ENCODE measurements around the gene MYH11.

MYH11 gene

DNA sequence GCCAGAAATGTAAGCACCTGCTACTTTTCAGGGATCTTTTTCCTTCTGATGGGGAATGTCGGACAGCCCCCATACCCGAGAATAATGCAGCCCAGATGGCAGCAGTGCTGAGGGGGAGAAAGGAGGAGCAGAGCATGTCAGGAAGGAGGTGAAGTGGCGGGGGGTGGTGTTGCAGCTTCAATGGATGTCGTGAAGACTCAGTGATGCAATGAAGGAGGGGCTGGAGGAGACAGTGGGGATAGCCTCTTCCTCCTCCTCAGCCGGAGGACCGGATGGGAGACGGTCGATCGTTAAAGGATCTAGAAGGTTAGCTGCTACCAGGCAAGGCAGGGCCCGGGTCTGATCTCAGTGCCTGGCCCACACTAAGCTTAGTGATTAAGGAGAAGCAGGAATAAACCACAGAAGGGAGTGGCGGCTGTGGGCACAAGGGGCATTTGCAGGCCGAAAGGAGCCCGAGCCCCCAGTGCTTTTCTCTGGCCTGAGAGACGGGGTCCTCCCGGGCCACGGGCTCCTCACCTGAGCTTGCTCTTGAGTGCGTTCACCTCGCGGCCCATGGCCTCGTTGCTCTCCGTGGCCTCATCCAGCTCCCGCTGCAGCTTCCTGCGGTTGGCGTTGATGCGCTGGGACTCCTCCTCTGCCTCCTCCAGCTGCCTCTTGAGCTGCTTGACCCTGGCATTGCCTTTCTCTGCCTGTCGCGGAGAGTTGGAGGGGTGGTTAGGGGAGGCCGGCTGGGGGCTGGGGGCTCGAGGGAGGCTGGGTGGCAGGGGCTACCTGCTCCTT lies 142.2 kb downstream of the MYH11 start:
- H3K4me3 ChIP-seq (ENCODE audit: control insufficient read depth, low read depth, low read length): no peak overlapping the region
- no peak for DNase-seq (ENCODE audit: low read depth)
- TF ChIP-seq, protein P1, sequence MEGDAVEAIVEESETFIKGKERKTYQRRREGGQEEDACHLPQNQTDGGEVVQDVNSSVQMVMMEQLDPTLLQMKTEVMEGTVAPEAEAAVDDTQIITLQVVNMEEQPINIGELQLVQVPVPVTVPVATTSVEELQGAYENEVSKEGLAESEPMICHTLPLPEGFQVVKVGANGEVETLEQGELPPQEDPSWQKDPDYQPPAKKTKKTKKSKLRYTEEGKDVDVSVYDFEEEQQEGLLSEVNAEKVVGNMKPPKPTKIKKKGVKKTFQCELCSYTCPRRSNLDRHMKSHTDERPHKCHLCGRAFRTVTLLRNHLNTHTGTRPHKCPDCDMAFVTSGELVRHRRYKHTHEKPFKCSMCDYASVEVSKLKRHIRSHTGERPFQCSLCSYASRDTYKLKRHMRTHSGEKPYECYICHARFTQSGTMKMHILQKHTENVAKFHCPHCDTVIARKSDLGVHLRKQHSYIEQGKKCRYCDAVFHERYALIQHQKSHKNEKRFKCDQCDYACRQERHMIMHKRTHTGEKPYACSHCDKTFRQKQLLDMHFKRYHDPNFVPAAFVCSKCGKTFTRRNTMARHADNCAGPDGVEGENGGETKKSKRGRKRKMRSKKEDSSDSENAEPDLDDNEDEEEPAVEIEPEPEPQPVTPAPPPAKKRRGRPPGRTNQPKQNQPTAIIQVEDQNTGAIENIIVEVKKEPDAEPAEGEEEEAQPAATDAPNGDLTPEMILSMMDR (IDR thresholded peaks at IDR 0.05; ENCODE audit: control insufficient read depth, insufficient read depth, low read depth, low read length, missing control alignments): no peak

DNA sequence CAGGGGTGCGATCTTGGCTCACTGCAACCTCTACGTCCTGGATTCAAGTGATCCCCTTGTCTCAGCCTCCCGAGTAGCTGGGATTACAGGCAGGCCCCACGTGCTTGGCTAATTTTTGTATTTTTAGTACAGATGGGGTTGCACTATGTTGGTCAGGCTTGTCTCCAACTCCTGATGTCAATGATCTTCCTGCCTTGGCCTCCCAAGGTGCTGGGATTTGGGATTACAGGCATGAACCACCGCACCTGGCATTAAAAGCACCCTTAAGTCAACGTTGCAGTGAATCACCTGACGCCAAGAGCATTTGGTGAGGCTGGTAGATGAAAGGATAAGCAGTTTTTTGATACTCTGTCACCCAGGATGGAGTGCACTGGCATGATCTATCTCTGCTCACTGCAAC lies 147.8 kb downstream of the MYH11 start:
- DNase-seq (ENCODE audit: low read depth): no peak
- H3K4me3 ChIP-seq (ENCODE audit: control insufficient read depth, low read depth, low read length): no peak overlapping the region
- TF ChIP-seq, protein P1 (IDR thresholded peaks at IDR 0.05; ENCODE audit: control insufficient read depth, insufficient read depth, low read depth, low read length, missing control alignments): no peak

DNA sequence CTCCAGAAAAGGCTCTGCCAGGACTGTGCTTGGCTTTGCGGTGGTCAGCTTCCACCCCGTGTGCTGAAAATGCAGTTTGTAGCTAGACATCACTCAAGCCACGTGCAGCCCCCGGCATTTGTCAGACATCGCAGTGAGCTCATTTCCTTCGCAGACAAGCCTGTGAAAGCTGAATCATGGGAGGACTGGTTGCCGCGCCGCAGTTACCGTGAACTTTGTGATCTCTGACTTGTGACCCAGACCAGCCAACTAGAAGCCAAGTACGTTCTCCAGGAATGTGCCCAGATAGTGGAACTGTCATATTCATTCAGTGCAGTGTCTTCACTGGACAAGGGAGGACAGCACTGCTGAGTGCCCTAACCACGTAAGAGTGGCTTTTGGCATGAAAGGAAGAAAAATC lies 148.7 kb downstream of the MYH11 start:
- no peak overlapping the region for H3K4me3 ChIP-seq (ENCODE audit: control insufficient read depth, low read depth, low read length)
- TF ChIP-seq, protein P1 (IDR thresholded peaks at IDR 0.05; ENCODE audit: control insufficient read depth, insufficient read depth, low read depth, low read length, missing control alignments): no peak
- DNase-seq (ENCODE audit: low read depth): no peak

DNA sequence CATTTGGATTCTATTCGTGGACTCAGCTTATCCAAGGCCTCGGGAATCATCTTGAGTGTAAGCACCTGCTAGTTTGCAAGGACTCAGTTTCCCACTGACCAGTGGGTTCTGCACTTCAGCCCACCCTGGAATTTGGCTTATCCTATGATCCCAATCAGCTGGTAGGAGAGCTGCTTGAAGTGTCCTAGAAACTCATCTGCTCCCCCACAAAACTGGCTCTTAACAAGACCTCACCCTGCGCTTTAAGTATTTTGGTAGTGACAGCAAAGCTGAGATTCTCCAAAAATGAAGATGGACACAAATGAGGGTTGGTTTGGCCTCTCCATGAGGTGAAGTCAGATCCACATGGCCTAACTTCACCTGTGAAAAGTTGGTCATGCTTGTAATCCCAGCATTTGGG lies 149.5 kb downstream of the MYH11 start:
- TF ChIP-seq, protein P1 (IDR thresholded peaks at IDR 0.05; ENCODE audit: control insufficient read depth, insufficient read depth, low read depth, low read length, missing control alignments): no peak
- no peak overlapping the region for H3K4me3 ChIP-seq (ENCODE audit: control insufficient read depth, low read depth, low read length)
- DNase-seq (ENCODE audit: low read depth): no peak

DNA sequence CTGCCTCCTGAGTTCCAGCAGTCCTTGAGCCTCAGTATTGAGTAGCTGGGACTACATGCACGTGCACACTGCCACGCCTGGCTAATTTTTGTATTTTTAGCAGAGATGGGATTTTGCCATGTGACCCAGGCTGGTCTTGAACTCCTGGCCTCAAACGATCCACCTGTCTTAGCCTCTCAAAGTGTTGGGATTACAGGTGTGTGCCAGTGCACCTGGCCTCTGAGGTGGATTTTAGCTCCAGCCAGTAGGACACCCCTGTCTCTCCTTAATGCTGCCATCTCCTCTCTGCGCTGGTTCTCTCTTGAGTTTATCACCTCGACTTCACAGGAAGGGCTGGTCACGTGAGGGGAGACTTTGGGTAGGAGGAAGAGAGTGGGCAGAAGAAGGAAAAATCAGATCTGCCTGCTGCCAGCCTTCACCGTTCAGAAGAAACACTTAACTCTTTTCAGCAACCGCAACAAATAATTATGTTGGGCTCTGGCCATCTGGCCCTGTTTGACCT lies 151.7 kb downstream of the MYH11 start:
- DNase-seq (ENCODE audit: low read depth): no peak
- H3K4me3 ChIP-seq (ENCODE audit: control insufficient read depth, low read depth, low read length): no peak overlapping the region
- TF ChIP-seq, protein P1 (IDR thresholded peaks at IDR 0.05; ENCODE audit: control insufficient read depth, insufficient read depth, low read depth, low read length, missing control alignments): no peak

DNA sequence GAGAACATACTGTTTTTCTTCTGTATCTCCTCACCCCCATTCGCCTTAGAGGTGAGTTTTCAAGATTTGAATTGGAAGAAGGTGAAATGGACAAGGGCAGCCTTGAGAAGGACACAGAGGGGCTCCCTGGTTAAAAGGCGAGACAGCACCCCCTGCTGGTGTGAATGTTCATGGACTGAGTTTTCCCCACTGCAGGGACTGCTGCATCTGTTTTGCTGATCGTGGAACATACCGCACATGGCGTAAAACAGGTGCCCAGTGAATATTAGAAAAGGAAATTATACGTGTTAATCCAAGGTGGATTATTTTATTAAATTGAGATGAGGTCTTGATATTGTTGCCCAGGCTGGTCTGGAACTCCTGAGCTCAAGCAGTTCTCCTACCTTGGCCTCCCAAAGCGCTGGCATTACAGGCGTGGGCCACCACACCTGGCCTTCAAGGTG lies 152.3 kb downstream of the MYH11 start:
- no peak overlapping the region for H3K4me3 ChIP-seq (ENCODE audit: control insufficient read depth, low read depth, low read length)
- TF ChIP-seq, protein P1 (IDR thresholded peaks at IDR 0.05; ENCODE audit: control insufficient read depth, insufficient read depth, low read depth, low read length, missing control alignments): peak; percentile 80
- DNase-seq (ENCODE audit: low read depth): peak; percentile 37

All from AG09309 (cell line).